Mucosa of rectum (tissue), 2 donors: Measurements from ENCODE around the gene MYRFL.
"Not testable (repeated sequence)": the region's sequence is repeated elsewhere in the genome, so short reads cannot be mapped to it uniquely, and the experiment has no call there.

Experiments used
- H3K27ac ChIP-seq, 2 donors: one replicate each; pipeline ENCODE4 v1.7.0; 2013; ENCODE audit warnings: inconsistent platforms in 2 of 2, low read depth in 2 of 2, low read length in 2 of 2
- H3K27me3 ChIP-seq, 2 donors: one replicate each; pipeline ENCODE4 v1.7.0; 2013; ENCODE audit warnings: low read length in 2 of 2; ENCODE audit not compliant: control insufficient read depth in 2 of 2, insufficient read depth in 2 of 2
- H3K36me3 ChIP-seq, 2 donors: one replicate each; pipeline ENCODE4 v1.7.0; 2013; ENCODE audit warnings: low read length in 2 of 2; ENCODE audit not compliant: control insufficient read depth in 2 of 2, insufficient read depth in 2 of 2
- H3K4me1 ChIP-seq, 2 donors: one replicate each; pipeline ENCODE4 v1.7.0; 2013; ENCODE audit warnings: low read length in 2 of 2, mild to moderate bottlenecking in 1 of 2; ENCODE audit not compliant: control insufficient read depth in 2 of 2, insufficient read depth in 2 of 2
- H3K4me3 ChIP-seq, 2 donors: one replicate each; pipeline ENCODE4 v1.7.0; 2013; ENCODE audit warnings: low read length in 2 of 2
- H3K9ac ChIP-seq, 2 donors: one replicate each; pipeline ENCODE4 v1.7.0; 2013; ENCODE audit warnings: low read length in 2 of 2, low read depth in 1 of 2, mild to moderate bottlenecking in 1 of 2
- H3K9me3 ChIP-seq, 2 donors: one replicate each; pipeline ENCODE4 v1.7.0; 2013; ENCODE audit warnings: low read length in 2 of 2; ENCODE audit not compliant: control insufficient read depth in 2 of 2
- donor health status: healthy.
- donor health status: Normal muscosa, but diverticular disease.

Gene MYRFL

DNA sequence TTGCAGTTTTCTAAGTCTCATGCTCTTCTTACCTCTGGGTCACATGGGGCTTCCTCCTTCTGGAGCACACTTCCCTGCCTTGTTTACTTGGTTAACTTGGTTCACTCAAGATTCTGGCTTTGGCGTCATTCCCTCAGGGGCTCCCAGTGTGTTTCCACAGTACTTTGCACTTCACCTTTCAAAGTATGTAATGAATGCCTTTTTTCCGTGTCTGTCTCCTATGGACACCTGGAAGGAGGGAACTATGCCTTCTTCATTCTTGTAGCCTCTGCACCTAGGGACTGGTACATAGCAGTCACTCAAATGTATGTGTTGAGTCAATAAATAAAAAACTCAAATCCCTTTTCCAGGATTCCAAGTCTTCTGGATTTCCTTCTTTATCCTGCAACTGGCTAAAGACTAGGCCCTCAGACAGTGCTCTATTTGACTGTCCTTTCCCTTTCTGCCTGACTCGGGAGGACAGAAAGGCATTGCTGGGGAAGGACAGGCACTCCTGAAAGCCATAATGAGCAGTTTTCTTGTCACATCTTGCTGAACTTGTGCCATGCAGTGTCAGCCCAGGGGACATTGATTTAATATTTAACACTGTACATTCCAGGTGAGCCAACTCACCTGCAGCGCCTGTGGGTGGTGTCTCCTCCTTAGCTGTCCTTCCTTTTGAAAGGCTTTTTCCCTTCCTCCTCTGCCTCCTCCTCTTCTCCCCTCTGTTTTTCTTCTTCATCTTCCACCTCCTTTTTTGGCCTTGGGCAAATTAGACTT is 12.8 kb downstream of the MYRFL start:
- H3K4me3 ChIP-seq = no peak overlapping the region
- no peaks in the 10 kb centered on the region for H3K4me1 ChIP-seq
- no peaks in the 10 kb centered on the region for H3K9me3 ChIP-seq
- H3K36me3 ChIP-seq = no peaks in the 10 kb centered on the region
- H3K27ac ChIP-seq = peak overlapping the region in 1 of 2 donors; percentile 19
- no peak overlapping the region for H3K9ac ChIP-seq
- no peaks in the 10 kb centered on the region for H3K27me3 ChIP-seq

DNA sequence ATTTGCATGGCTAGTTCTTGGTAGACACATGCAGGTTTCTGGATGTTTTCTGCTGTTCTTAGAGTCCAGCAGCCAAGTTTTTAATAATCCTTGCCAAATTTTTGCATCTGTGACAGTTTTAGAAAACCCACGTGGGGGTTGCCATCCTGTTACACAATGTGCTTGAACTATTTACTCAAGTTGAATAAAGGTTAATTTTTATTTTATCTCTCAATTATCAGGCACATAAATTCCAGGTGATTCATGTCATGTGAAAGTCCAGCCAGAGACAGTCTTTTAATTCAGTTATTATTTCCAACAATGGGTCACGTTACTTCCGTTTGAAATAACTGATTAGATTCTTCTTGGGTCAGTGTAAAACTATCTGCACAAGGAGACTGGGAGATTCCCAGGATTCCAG is 15.7 kb downstream of the MYRFL start:
- Histone ChIP-seq H3K9me3 (no peaks in the 10 kb centered on the region), H3K4me1 (no peaks in the 10 kb centered on the region), H3K36me3 (no peaks in the 10 kb centered on the region), H3K9ac (no peak overlapping the region), H3K27me3 (no peaks in the 10 kb centered on the region), H3K27ac (no peak overlapping the region), H3K4me3 (no peak overlapping the region)

DNA sequence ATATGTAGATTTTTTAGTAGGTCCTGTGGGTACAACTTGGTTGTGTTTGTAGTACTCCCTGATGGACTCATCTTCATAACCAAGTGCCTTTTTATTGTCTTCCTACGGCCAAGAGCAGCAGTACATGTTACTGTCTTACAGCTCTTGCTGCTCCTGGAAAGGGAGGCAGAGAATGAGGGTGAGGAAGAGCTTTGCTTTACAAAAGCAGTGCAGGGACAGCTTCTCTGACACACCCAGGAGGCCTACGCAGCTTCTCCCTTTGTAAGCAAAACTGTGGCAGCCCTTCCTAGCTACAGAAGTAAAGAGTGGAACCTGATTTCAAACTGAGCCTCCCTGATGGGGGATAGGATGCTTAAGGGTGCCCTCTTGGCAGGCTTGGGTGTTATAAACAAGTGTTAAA is 18.6 kb downstream of the MYRFL start:
- Histone ChIP-seq H3K9me3 (no peaks in the 10 kb centered on the region), H3K27ac (no peak overlapping the region), H3K36me3 (no peaks in the 10 kb centered on the region), H3K4me1 (no peaks in the 10 kb centered on the region), H3K9ac (no peak overlapping the region), H3K27me3 (no peaks in the 10 kb centered on the region), H3K4me3 (no peak overlapping the region)

DNA sequence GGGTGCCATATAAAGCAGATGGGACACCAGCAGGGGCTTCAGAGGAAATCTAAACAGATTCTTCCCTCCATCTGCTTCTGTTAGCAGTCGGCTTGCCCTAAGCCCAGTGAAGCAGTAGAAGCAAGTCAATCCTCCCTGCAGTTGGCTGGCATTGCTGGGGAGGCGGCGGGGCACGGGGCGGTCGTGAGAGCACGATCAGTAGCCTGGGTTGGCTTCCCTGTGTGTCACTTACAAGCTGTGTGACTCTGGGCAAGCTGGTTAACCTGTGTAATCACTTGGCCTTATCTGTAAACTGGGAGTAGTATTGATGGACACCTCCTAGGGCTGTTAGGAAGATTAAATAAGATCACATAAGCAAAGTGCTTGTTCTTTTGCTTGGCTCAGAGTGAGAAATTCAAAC is 19.4 kb downstream of the MYRFL start:
- Histone ChIP-seq H3K4me3 (no peak overlapping the region), H3K4me1 (no peaks in the 10 kb centered on the region), H3K9me3 (no peaks in the 10 kb centered on the region), H3K27ac (no peak overlapping the region), H3K9ac (no peak overlapping the region), H3K36me3 (no peaks in the 10 kb centered on the region), H3K27me3 (no peaks in the 10 kb centered on the region)

DNA sequence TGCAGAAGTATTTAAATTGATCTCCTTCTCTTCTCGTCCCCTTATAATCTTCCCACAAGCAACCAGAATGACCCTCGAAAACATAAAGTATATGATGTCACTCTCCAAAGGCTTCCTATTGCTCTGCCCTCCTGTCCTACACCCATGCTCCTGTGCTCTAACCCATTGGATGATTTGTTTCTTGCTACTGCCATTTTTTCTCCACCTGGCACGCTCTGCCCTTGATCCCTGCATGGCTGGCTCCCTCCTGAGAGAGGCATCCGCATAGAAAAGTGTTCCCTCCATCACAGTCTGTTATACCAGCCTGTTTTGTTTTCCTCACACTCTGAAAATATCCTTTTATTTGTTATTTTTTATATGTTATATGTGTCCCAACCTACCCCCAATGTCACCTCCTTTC is 19.8 kb downstream of the MYRFL start:
- no peak overlapping the region for H3K27ac ChIP-seq
- no peak overlapping the region for H3K4me3 ChIP-seq
- H3K9me3 ChIP-seq = no peaks in the 10 kb centered on the region
- H3K27me3 ChIP-seq = no peaks in the 10 kb centered on the region
- no peak overlapping the region for H3K9ac ChIP-seq
- no peaks in the 10 kb centered on the region for H3K36me3 ChIP-seq
- no peaks in the 10 kb centered on the region for H3K4me1 ChIP-seq

DNA sequence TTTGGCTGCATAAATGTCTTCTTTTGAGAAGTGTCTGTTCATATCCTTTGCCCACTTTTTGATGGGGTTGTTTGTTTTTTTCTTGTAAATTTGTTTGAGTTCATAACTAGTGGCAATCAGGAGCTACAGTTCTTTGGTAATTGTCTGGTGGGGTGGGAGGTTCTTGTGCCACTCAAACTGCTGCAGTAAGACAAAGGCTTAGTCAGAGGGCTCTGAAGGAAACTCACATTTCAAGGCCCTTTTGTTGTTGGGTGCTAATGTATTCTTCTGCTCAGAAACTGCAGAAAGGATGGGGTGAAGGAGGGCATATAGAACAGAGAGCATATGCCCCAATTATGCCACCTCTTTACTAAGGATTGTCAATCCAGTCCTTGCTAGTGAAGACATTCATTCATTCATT is 21.9 kb downstream of the MYRFL start:
- H3K27me3 ChIP-seq = no peaks in the 10 kb centered on the region
- no peak overlapping the region for H3K9ac ChIP-seq
- H3K36me3 ChIP-seq = no peaks in the 10 kb centered on the region
- no peak overlapping the region for H3K27ac ChIP-seq
- H3K4me3 ChIP-seq = no peak overlapping the region
- no peaks in the 10 kb centered on the region for H3K9me3 ChIP-seq
- no peaks in the 10 kb centered on the region for H3K4me1 ChIP-seq

DNA sequence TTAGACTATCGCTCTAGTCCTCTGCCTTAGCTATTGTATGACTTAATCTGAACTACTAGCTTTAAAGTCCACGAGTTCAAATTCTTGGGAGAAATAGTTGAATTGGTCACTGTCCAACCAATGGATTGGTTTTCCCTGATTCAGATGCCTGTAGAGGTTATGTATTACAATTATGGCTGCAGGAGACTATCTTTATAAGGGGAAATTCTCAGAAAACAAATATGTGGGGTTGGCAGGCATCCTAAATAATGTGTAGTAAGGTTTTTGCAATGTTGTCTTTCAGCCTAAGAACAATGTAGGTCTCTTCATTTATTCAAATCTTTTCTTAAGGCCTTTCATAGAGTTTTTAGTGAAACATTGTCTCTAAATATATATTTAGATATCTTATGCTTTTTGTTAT is 26.9 kb downstream of the MYRFL start:
- Histone ChIP-seq H3K27ac (no peak overlapping the region), H3K27me3 (no peaks in the 10 kb centered on the region), H3K4me1 (no peaks in the 10 kb centered on the region), H3K9ac (no peak overlapping the region), H3K36me3 (no peaks in the 10 kb centered on the region), H3K4me3 (no peak overlapping the region), H3K9me3 (no peaks in the 10 kb centered on the region)

DNA sequence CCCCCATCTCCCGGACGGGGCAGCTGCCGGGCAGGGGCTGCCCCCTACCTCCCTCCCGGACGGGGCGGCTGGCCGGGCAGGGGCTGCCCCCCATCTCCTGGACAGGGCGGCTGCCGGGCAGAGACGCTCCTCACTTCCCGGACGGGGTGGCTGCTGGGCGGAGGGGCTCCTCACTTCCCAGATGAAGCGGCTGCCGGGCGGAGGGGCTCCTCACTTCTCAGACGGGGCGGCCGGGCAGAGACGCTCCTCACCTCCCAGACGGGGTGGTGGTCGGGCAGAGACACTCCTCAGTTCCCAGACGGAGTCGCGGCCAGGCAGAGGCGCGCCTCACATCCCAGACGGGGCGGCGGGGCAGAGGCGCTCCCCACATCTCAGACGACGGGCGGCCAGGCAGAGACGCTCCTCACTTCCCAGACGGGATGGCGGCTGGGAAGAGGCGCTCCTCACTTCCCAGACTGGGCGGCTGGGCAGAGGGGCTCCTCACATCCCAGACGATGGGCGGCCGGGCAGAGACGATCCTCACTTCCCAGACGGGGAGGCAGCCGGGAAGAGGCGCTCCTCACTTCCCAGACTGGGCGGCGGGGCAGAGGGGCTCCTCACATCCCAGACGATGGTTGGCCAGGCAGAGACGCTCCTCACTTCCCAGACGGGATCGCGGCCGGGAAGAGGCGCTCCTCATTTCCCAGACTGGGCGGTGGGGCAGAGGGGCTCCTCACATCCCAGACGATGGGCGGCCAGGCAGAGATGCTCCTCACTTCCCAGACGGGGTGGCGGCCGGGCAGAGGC is 28.3 kb downstream of the MYRFL start:
- not testable (repeated sequence) for H3K36me3 ChIP-seq, H3K9ac ChIP-seq, H3K27ac ChIP-seq, H3K4me1 ChIP-seq, H3K27me3 ChIP-seq, H3K4me3 ChIP-seq, H3K9me3 ChIP-seq

DNA sequence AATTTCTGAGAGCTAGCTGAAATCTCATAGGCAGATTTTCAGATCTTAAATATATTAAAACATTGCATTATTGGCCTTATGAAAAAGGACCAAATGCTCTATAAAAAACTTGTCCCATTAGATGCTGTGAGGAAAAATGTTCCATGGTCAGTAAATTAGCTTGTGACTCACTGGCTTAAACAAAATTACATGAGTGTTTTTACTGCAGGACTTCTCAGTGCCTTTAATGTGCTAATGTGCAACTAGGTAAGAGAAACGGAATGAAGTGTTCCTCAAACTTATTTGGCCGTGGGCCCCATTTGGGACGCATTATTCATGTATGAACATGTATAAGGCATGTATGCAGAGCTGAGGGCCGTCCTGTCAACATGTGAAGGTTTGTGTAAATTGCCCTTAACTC is 41.7 kb downstream of the MYRFL start:
- no peaks in the 10 kb centered on the region for H3K27me3 ChIP-seq
- H3K9me3 ChIP-seq = no peaks in the 10 kb centered on the region
- H3K9ac ChIP-seq = no peak overlapping the region
- H3K36me3 ChIP-seq = no peaks in the 10 kb centered on the region
- no peak overlapping the region for H3K27ac ChIP-seq
- H3K4me3 ChIP-seq = no peak overlapping the region
- no peaks in the 10 kb centered on the region for H3K4me1 ChIP-seq

DNA sequence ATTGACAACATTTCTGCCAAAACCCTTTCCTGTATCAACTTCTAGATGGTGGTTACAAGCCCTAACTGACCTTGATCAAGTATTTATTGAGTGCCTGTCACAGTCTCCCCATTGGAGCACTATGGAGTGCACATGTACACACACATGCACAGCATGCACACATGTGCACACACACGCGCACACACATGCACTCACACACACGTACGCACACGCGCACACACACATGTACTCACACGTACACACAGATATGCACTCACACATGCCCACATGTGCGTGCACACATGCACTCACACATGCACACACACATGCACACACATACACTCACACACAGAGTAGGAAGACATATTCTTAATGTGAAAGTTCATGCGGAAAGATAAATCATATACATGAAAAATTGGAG is 43.7 kb downstream of the MYRFL start:
- Histone ChIP-seq H3K9me3 (no peaks in the 10 kb centered on the region), H3K27me3 (no peaks in the 10 kb centered on the region), H3K36me3 (no peaks in the 10 kb centered on the region), H3K27ac (no peak overlapping the region), H3K4me3 (no peak overlapping the region), H3K9ac (no peak overlapping the region), H3K4me1 (no peaks in the 10 kb centered on the region)
